BJ (cell line): ENCODE measurements around the gene PRICKLE2. TPM values are rescaled to one million over a fixed set of nuclear protein-coding genes. Genes with fewer than 3 reads are reported as not detected.

Experiments used
- CTCF ChIA-PET: fragments of 350-600 bp; formaldehyde crosslinking; extraction: SDS; loops from one replicate; lab custom pipeline; 2021; ENCODE audit warnings: antibody characterized with exemption, inconsistent platforms; lab: Yijun Ruan, JAX
- POLR2A ChIA-PET: fragments of 300-600 bp; sonication (Branson Sonifier 250); formaldehyde crosslinking; extraction: SDS; loops from one replicate; lab custom pipeline; 2021; ENCODE audit warnings: antibody characterized with exemption; lab: Charles Lee
- DNase-seq: peaks from one replicate; pipeline ENCODE4 v3.0.0-alpha.2; 2011; ENCODE audit warnings: low read depth
- H3K27me3 ChIP-seq: 2 replicates; pipeline ENCODE4 v1.6.0; 2011; ENCODE audit warnings: low read length; ENCODE audit not compliant: control insufficient read depth, insufficient read depth
- H3K36me3 ChIP-seq: 2 replicates; pipeline ENCODE4 v1.5.1; 2011; ENCODE audit warnings: low read length; ENCODE audit not compliant: control insufficient read depth, insufficient read depth
- H3K4me3 ChIP-seq: 2 replicates; pipeline ENCODE4 v1.5.1; 2011; ENCODE audit warnings: low read depth, mild to moderate bottlenecking, control low read depth, low read length
- polyA plus RNA-seq: library from polyadenylated mRNA; depleted of rRNA; stranded (reverse); fragments of >200 nt; gene quantifications from 2 replicates; pipeline ENCODE4 v1.2.3, GENCODE V29; 2011
- TF ChIP-seq, protein P1 (sequence below): IDR thresholded peaks from 2 replicates; pipeline ENCODE4 v1.5.1; 2011; ENCODE audit warnings: low read depth, mild to moderate bottlenecking, control low read depth, inconsistent platforms, low read length, moderate library complexity; ENCODE audit not compliant: insufficient read depth

The PRICKLE2 gene
- polyA plus RNA-seq, 1 experiment = 3.5 TPM

DNA sequence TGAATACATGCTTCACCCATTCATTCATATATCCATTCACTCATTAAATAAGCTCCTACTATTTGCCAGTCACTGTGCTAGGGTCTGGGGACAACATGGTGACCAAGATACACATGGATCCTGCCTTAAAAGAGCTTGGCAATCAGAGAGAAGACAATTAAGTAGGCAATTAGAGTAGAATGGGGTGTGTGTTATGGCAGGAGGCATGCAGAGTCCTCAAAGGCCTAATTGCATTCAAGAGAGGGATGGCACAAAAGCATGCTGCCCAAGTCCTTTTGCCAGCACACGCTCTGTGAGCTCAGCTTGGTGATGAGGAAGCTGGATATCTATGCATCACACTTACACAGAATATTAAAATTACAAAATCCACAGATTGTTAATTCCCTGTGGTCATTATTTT is 2.8 kb upstream of the PRICKLE2 start:
- DNase-seq = no peak
- Histone ChIP-seq H3K27me3 (no peaks in the 10 kb centered on the region), H3K4me3 (no peak overlapping the region), H3K36me3 (no peaks in the 10 kb centered on the region)
- ChIA-PET CTCF (no interaction called here), POLR2A (no interaction called here)
- TF ChIP-seq, protein P1, sequence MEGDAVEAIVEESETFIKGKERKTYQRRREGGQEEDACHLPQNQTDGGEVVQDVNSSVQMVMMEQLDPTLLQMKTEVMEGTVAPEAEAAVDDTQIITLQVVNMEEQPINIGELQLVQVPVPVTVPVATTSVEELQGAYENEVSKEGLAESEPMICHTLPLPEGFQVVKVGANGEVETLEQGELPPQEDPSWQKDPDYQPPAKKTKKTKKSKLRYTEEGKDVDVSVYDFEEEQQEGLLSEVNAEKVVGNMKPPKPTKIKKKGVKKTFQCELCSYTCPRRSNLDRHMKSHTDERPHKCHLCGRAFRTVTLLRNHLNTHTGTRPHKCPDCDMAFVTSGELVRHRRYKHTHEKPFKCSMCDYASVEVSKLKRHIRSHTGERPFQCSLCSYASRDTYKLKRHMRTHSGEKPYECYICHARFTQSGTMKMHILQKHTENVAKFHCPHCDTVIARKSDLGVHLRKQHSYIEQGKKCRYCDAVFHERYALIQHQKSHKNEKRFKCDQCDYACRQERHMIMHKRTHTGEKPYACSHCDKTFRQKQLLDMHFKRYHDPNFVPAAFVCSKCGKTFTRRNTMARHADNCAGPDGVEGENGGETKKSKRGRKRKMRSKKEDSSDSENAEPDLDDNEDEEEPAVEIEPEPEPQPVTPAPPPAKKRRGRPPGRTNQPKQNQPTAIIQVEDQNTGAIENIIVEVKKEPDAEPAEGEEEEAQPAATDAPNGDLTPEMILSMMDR = no peak

DNA sequence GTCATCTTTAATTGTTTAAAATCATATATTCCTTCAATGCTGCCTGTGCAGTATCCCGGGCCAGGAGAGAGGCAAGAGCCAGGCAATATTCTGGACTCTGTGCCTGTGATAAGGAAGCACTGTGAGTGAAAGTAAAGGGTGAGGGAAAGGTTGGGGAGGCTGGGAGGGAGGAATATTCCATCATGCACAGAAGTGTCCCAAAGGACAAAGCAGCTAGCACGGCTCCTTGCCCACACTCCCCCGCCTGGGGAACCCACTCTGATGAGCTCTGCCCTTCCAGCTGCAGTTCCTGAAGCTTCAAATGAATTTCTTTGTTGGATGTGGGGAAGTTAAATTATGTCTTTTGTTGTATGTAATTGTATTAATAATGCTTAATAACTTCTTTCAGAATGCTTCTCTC is 1.5 kb upstream of the PRICKLE2 start:
- H3K36me3 ChIP-seq = no peaks in the 10 kb centered on the region
- TF ChIP-seq, protein P1 = no peak
- ChIA-PET CTCF (interaction anchor here (0.6 to 3.1 kb wide), 2 partner anchors 39 to 65 kb away, joined by 5 to 11 read pairs; no protein-coding TSS in a partner anchor), POLR2A (no interaction called here)
- H3K4me3 ChIP-seq = no peak overlapping the region
- no peak for DNase-seq
- H3K27me3 ChIP-seq = no peaks in the 10 kb centered on the region

- peak overlapping the region; percentile 44 for H3K4me3 ChIP-seq
- H3K27me3 ChIP-seq = no peaks in the 10 kb centered on the region
- POLR2A ChIA-PET = no interaction called here
- no peaks in the 10 kb centered on the region for H3K36me3 ChIP-seq
- TF ChIP-seq, protein P1 = no peak
- no peak for DNase-seq
- CTCF ChIA-PET = interaction anchor here (0.6 to 3.7 kb wide), 10 partner anchors 9 to 238 kb away, joined by 3 to 28 read pairs (median 4); no protein-coding TSS in a partner anchor
These were observed 631 bp upstream of the PRICKLE2 start for GRCh38 chr3:64225695-64226499.

DNA sequence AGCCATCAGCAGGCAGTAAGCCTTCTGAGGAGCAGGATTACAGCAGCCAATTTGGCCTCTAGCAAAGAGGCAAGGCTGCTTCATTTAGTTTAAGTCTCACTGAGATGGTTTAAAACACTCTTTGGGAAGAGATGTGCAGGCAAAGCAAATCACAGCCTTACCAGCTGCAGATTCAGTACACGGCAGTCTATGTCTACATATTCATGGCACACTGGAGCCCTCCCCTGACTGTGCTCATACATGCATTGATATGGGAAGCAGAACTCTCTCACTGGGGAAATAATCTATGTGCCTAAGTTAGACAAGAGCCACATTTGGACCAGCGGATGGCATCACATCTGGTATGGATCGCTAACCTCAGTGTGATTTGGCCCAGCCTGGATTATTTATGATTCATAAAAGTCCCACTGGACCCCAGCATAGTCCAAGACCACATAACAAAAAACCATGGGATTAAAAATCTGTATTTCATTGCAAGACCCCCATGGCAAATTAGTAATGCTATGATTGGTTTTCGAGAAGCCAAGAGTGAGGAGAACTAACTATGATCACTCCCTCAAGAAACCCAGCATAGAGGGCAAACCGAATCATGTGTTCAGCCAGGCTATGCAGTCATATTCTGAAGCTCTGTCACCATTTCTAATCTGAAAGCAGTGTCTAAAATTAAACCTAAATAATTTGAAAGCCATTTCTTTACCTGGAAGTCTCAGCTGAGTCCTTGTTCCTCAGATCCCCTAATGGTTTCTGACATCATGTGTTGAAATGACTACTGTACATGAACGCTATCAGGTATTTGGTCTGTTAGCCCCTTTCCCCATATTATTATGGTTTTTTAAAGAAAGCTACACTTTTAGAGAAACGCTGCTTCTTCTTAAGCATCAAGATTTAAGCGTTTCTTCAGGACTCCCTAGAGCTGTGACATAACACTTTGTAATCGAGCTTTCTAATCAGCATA is 1.2 kb downstream of the PRICKLE2 start:
- TF ChIP-seq, protein P1 = peak; percentile 33
- POLR2A ChIA-PET = no interaction called here
- H3K27me3 ChIP-seq = no peaks in the 10 kb centered on the region
- peak overlapping the region; percentile 44 for H3K4me3 ChIP-seq
- no peaks in the 10 kb centered on the region for H3K36me3 ChIP-seq
- CTCF ChIA-PET = interaction anchor here (0.6 to 3.7 kb wide), 21 partner anchors 9 to 261 kb away, joined by 3 to 28 read pairs (median 3); no protein-coding TSS in a partner anchor
- no peak for DNase-seq
